Measurements from ENCODE around the gene MKRN3.

- TF ChIP-seq CTCF (IDR thresholded peaks at IDR 0.05) (no peak), EP300 (IDR thresholded peaks at IDR 0.05) (no peak)
Measured at GRCh38 chr15:23576061-23576460, 10.6 kb downstream of the MKRN3 start.

All from tibial nerve (tissue), 4 donors.